Type B pancreatic cell (in vitro differentiated cells): ENCODE data around the gene TWNK. TPM values are rescaled to one million over a fixed set of nuclear protein-coding genes. Genes with fewer than 3 reads are reported as not detected.
A peak's percentile ranks its signal among the peaks of the same experiment; 100 is the strongest.

ENCODE experiments used
- DNase-seq: peaks from one replicate; pipeline ENCODE4 v3.0.0; 2021; ENCODE audit warnings: mixed read lengths; ENCODE audit not compliant: unreplicated experiment; ENCODE audit errors: extremely low spot score
- H3K27ac Mint-ChIP-seq: 2 replicates; pipeline ENCODE4 v1.8.0; 2021; ENCODE audit warnings: mild to moderate bottlenecking, mixed read lengths
- H3K27me3 Mint-ChIP-seq: 2 replicates; pipeline ENCODE4 v1.8.0; 2021; ENCODE audit warnings: mixed read lengths
- H3K36me3 Mint-ChIP-seq: 2 replicates; pipeline ENCODE4 v1.8.0; 2021; ENCODE audit warnings: mixed read lengths
- H3K4me1 Mint-ChIP-seq: one replicate; pipeline ENCODE4 v1.8.0; 2021; ENCODE audit warnings: mixed read lengths; ENCODE audit not compliant: unreplicated experiment
- H3K4me3 Mint-ChIP-seq: 2 replicates; pipeline ENCODE4 v1.8.0; 2021; ENCODE audit warnings: mild to moderate bottlenecking, mixed read lengths
- H3K9me3 Mint-ChIP-seq: 2 replicates; pipeline ENCODE4 v1.8.0; 2021; ENCODE audit warnings: mixed read lengths
- total RNA-seq: library from RNA; stranded (reverse); gene quantifications from 2 replicates; pipeline ENCODE4 v1.2.1, GENCODE V29; 2021; ENCODE audit warnings: low replicate concordance
- TF ChIP-seq, protein P1 (sequence below): fragments of 200-600 bp; sonication (generic); conservative IDR thresholded peaks from 2 replicates; pipeline ENCODE4 v1.5.0; 2021; ENCODE audit warnings: antibody characterized with exemption, mild to moderate bottlenecking

The TWNK gene
- total RNA-seq, 1 donor from 2014 or later = 19.2 TPM

GRCh38 chr10:100967332-100967731 is 20.0 kb upstream of the TWNK start:
- Mint-ChIP-seq H3K4me1 (peaks cover 35% of the 10 kb centered on the region), H3K27ac (no peak overlapping the region), H3K36me3 (peaks cover 9% of the 10 kb centered on the region), H3K9me3 (no peaks in the 10 kb centered on the region), H3K27me3 (no peaks in the 10 kb centered on the region), H3K4me3 (no peak overlapping the region)
- no peak for DNase-seq
- TF ChIP-seq, protein P1, sequence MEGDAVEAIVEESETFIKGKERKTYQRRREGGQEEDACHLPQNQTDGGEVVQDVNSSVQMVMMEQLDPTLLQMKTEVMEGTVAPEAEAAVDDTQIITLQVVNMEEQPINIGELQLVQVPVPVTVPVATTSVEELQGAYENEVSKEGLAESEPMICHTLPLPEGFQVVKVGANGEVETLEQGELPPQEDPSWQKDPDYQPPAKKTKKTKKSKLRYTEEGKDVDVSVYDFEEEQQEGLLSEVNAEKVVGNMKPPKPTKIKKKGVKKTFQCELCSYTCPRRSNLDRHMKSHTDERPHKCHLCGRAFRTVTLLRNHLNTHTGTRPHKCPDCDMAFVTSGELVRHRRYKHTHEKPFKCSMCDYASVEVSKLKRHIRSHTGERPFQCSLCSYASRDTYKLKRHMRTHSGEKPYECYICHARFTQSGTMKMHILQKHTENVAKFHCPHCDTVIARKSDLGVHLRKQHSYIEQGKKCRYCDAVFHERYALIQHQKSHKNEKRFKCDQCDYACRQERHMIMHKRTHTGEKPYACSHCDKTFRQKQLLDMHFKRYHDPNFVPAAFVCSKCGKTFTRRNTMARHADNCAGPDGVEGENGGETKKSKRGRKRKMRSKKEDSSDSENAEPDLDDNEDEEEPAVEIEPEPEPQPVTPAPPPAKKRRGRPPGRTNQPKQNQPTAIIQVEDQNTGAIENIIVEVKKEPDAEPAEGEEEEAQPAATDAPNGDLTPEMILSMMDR = no peak

DNA sequence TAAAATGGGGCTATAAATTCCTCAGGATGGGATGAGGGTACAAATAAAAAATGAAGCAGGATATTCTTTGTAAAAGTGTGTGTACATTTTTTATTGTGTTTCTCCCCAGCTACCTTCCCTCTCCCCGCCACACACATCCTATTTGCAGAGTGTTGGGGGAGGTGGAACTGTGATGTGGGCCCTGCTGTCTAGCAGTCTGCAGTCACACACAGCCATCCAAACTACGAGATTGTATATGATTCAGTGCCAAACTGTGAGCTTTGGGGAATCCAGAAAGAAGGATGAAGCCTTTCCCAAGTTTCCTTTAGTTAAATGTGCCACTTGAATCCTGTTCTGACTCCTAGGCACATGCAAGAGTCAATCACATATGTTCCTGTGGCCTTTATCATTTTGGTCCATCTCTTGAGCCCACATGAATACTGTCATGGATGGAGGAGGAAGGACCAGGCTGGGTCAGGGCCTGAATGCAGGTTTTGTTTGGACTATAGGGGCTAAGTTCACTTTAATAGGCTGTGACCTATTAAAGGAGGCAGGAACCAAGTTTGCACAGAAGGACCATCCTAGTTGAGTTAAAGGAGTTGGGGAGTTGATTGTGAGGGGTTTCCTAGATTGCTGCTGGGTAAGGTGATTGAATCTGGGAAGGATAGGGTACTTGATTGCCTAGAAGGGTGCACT is 19.1 kb upstream of the TWNK start:
- no peaks in the 10 kb centered on the region for H3K9me3 Mint-ChIP-seq
- peak overlapping the region; percentile 33 for H3K27ac Mint-ChIP-seq
- no peak for DNase-seq
- TF ChIP-seq, protein P1 = no peak
- peaks cover 40% of the 10 kb centered on the region for H3K4me1 Mint-ChIP-seq
- H3K4me3 Mint-ChIP-seq = peak overlapping the region; percentile 86
- H3K27me3 Mint-ChIP-seq = no peaks in the 10 kb centered on the region
- H3K36me3 Mint-ChIP-seq = peaks cover 6% of the 10 kb centered on the region

- TF ChIP-seq, protein P1 = no peak
- Mint-ChIP-seq H3K36me3 (peaks cover 9% of the 10 kb centered on the region), H3K27me3 (no peaks in the 10 kb centered on the region), H3K9me3 (no peaks in the 10 kb centered on the region), H3K27ac (peak overlapping the region; percentile 33), H3K4me1 (peaks cover 44% of the 10 kb centered on the region), H3K4me3 (peak overlapping the region; percentile 86)
- DNase-seq = no peak
These were observed 18.5 kb upstream of the TWNK start for GRCh38 chr10:100968863-100969186.

DNA sequence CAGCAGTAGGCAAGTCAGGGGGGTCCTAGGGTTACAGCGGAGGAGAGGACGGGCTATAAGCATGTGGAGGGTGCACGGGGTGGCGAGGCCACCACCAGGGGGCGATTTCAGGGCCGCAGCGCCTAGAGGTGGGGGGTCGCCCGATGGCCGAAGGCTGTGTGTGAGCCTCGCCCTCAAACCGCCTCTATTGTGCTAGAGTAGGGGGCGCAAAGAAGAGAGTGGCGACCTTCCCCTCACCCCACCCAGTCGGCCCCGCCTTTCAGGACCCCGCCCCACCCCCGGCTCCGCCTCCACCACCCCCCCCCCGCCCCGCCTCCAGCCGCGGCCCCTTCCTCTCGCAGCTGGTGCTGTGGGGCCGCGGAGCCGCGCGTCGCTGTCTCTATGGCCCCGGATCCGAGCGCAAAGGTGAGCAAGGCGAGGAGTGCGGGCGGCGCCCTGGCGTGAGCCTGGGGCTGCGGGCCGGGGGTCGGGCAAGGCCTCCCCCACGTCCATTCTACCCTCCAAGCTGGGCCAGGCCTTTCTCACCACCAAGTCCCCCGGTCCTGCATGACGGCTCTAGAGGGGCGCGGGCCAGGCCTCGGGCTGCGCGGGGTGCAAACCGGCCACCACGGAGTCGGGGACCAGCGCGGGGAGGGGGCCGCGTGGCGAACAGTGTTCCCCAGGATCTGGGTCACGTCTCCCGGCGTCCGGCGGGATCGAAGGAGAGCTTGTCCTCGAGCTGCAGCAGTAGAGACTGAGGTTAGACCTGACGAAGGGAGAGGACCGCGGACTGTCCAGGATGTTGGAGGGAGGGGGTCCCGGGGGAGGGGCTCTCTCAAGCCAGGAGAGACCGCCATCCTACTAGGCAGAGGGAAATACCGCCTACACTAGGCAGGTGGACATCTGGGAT is 17.9 kb upstream of the TWNK start, which contains the start of gene SEMA4G:
SEMA4G (plus strand) TSS at position 318 of the 889 bp plus-strand sequence. CDS start 3,409 bp downstream, outside the sequence.
- TF ChIP-seq, protein P1 = peak; percentile 91
- peak; percentile 78 for DNase-seq
- Mint-ChIP-seq H3K36me3 (peaks cover 9% of the 10 kb centered on the region), H3K9me3 (no peaks in the 10 kb centered on the region), H3K4me3 (peak within 1 kb of the TSS; percentile 86), H3K27ac (peak within 1 kb of the TSS; percentile 77), H3K4me1 (peaks cover 44% of the 10 kb centered on the region), H3K27me3 (no peaks in the 10 kb centered on the region)

DNA sequence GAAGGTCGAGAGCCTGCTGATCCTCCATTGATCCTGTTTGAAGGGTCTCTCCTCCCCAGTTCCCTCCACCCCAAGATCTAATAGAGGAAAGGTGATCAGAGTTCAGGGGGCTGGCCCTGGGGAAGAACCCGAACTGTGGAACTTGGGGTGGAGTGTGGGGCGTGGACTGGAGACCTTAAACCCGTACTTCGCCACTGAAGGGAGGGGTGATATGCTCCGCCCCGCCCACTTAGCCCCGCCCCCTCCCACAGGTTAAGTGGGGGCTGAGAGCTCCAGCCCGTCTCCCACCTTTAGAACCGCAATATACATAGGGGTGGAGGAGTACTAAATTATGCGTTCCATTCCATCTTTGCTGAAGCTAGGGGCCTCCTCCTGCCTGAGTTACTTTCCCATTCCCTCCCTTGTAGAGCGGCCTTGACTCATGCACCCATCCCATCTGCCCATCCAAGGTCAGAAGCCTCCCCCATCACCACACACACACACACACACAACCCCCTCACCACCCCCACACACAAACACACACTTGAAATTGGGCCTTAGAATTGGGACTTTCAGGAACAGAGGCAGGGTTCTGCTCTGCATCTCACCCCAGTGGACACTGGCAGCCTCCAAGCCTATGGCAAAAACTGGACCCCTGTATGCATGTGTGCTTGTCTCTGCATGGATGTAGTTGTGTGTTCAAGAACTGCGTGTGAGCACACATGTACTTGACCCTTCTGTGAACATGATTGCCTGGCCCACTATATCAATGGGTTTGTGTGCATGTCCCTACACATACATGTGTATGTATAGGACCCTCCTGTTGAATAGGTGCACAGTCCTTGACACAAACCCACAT is 17.0 kb upstream of the TWNK start:
- H3K27ac Mint-ChIP-seq = peak overlapping the region; percentile 77
- peaks cover 44% of the 10 kb centered on the region for H3K4me1 Mint-ChIP-seq
- peak overlapping the region; percentile 86 for H3K4me3 Mint-ChIP-seq
- no peaks in the 10 kb centered on the region for H3K9me3 Mint-ChIP-seq
- peak; percentile 55 for DNase-seq
- H3K36me3 Mint-ChIP-seq = peaks cover 6% of the 10 kb centered on the region
- no peaks in the 10 kb centered on the region for H3K27me3 Mint-ChIP-seq
- TF ChIP-seq, protein P1 = no peak
